ENCODE data around the gene LRCH4. TPM values are rescaled to one million over a fixed set of nuclear protein-coding genes. Genes with fewer than 3 reads are reported as not detected.
A peak's percentile ranks its signal among the peaks of the same experiment; 100 is the strongest.

LRCH4 gene
- total and polyA plus RNA-seq, 2 of the 8 experiments (the other 6 are each of a cell fraction or from before 2014, with no cell fraction given), result 15.5 to 36.6 TPM

GRCh38 chr7:100573691-100574361 is 12.1 kb downstream of the LRCH4 start, which contains the start of gene SAP25 (continued):
- TF ChIP-seq RXRA (IDR thresholded peaks at IDR 0.05; ENCODE audit: insufficient read depth, low read depth, low read length) (no peak), POLR2A (IDR thresholded peaks at IDR 0.05; ENCODE audit: control extremely low read depth in 1 of 2, low read depth in 2 of 2, low read length in 2 of 2) (peak in 1 of 2 experiments; percentile 22; a peak in 1 of 3 replicates), CTBP2 (IDR thresholded peaks at IDR 0.05; ENCODE audit: borderline replicate concordance, insufficient read depth, insufficient read length, low read length) (no peak), POLR2AphosphoS5 (IDR thresholded peaks at IDR 0.05; ENCODE audit: low read depth, low read length) (no peak), USF2 (IDR thresholded peaks at IDR 0.05; ENCODE audit: low read length) (peak; percentile 34; the same call in 1 of the 2 replicates), KDM1A (IDR thresholded peaks at IDR 0.05; ENCODE audit: borderline replicate concordance, low read length) (no peak), SAP30 (IDR thresholded peaks at IDR 0.05; ENCODE audit: insufficient read depth, insufficient replicate concordance, low read length) (no peak), KDM4A (IDR thresholded peaks at IDR 0.05; ENCODE audit: low read depth, low read length, severe bottlenecking) (no peak), RAD21 (IDR thresholded peaks at IDR 0.05 in 1 of 2, conservative IDR thresholded peaks at IDR 0.05 in 1 of 2; ENCODE audit: low read depth in 2 of 2, low read length in 2 of 2) (peak in 1 of 2 experiments; percentile 58; a peak in 2 of 4 replicates), SIN3A (conservative IDR thresholded peaks at IDR 0.05 in 1 of 2, IDR thresholded peaks at IDR 0.05 in 1 of 2; ENCODE audit: low read depth in 1 of 2, low read length in 2 of 2) (0 out of 4 replicates have a peak, but pooled peaks of 1 of the 2 experiments have one; percentile 25), SP1 (IDR thresholded peaks at IDR 0.05; ENCODE audit: low read depth, low read length) (no peak), RFX5 (IDR thresholded peaks at IDR 0.05; ENCODE audit: borderline replicate concordance, low read depth, low read length) (no peak), E2F6 (IDR thresholded peaks at IDR 0.05) (peak; percentile 87), HDAC6 (IDR thresholded peaks at IDR 0.05; ENCODE audit: low read depth, low read length) (no peak), HDAC2 (IDR thresholded peaks at IDR 0.05; ENCODE audit: borderline replicate concordance in 1 of 2, low read depth in 2 of 2, low read length in 2 of 2) (no peak), SIRT6 (IDR thresholded peaks at IDR 0.05; ENCODE audit: low read length) (no peak), CBX5 (IDR thresholded peaks at IDR 0.05; ENCODE audit: low read depth, low read length) (no peak), MAX (IDR thresholded peaks at IDR 0.05) (peak; percentile 96), BCL11A (IDR thresholded peaks at IDR 0.05; ENCODE audit: low read depth in 2 of 2, low read length in 2 of 2) (no peak), PHF8 (conservative IDR thresholded peaks at IDR 0.05; ENCODE audit: low read depth, low read length) (no peak), SP4 (IDR thresholded peaks at IDR 0.05; ENCODE audit: low read length) (no peak)

Measured in H1 (cell line).